Measurements from ENCODE around the gene IGSF21.

The IGSF21 gene

DNA sequence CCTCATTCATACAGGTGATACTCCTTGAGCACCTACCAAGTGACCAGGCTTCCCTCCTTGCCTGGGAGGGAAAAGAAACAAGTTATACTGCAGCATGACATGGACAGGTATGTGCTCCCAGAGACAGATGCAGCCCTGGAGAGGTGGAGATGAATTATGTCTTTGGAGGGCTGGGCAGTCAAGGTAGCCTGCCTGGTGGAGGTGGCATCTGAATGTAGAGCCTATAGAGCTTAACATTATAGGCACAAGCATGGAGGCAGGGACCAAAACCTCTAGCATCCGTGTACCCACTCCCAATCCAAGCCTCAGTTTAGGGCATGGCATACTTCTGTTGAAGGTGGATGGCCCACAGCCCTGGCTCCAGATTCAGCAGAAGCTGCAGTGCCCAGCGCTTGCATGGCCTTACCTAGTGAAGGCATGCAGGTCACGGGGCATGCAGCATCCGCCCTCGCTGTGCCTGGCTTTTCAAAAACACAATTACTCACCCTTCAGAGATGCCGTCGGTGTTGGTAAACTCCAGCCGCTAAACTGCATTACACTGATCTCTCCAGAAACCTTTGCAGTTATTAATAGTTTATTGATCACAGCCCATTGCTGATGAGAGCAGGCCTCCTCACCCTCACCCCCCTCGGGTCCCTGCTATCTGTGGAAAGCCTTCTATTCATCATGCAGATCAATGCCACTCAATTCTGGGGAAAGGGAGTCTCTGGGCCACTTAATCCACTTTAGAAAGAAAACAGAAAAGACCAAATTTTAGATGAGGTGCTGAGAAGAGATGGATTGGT is 222.1 kb downstream of the IGSF21 start:
- DNase-seq (ENCODE audit: low read depth): no peak
- TF ChIP-seq, protein P1, sequence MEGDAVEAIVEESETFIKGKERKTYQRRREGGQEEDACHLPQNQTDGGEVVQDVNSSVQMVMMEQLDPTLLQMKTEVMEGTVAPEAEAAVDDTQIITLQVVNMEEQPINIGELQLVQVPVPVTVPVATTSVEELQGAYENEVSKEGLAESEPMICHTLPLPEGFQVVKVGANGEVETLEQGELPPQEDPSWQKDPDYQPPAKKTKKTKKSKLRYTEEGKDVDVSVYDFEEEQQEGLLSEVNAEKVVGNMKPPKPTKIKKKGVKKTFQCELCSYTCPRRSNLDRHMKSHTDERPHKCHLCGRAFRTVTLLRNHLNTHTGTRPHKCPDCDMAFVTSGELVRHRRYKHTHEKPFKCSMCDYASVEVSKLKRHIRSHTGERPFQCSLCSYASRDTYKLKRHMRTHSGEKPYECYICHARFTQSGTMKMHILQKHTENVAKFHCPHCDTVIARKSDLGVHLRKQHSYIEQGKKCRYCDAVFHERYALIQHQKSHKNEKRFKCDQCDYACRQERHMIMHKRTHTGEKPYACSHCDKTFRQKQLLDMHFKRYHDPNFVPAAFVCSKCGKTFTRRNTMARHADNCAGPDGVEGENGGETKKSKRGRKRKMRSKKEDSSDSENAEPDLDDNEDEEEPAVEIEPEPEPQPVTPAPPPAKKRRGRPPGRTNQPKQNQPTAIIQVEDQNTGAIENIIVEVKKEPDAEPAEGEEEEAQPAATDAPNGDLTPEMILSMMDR (IDR thresholded peaks at IDR 0.05; ENCODE audit: insufficient read depth, low read depth, low read length, missing control alignments): no peak
- H3K4me3 ChIP-seq (ENCODE audit: low read length): no peak overlapping the region

DNA sequence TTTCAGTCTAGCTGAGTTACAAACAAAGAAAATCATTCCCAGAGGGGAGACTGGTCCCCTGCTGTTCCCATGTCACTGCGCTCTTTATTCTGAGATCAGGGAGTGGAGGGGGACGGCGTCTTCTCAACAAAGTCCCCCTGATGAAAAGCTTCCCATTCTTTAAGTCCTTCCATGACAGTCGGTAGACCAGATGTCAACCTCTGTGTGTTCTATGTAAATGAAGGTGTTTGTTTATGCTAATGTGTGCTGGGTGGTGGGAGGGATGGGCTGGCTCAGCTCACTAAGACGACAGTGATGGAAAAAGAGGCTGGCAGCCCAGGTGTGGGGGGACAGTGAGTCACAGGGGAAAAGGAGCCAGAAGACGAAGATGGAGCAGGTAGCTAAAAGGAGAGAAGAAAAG is 225.0 kb downstream of the IGSF21 start:
- no peak for DNase-seq (ENCODE audit: low read depth)
- TF ChIP-seq, protein P1 (IDR thresholded peaks at IDR 0.05; ENCODE audit: insufficient read depth, low read depth, low read length, missing control alignments): no peak
- no peak overlapping the region for H3K4me3 ChIP-seq (ENCODE audit: low read length)

DNA sequence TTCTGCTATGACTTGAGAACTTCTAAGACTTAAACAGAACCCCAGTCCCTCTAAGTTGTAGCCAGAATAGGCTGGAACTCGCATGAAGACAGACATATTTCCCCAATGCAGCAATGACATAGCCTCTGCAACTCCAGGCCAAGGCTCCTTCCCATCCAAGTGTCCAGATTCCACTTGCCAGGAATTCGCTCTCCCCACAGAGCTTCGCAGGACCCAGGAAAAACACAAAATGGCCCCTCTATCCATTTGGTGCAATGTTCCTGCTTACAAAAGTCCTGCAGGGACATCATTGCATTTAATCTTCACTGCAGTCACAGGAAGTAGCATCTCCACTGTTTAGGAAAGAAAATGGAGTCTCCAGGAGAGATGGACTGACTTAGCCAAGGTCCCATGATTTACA is 225.6 kb downstream of the IGSF21 start:
- H3K4me3 ChIP-seq (ENCODE audit: low read length): no peak overlapping the region
- TF ChIP-seq, protein P1 (IDR thresholded peaks at IDR 0.05; ENCODE audit: insufficient read depth, low read depth, low read length, missing control alignments): no peak
- DNase-seq (ENCODE audit: low read depth): no peak

DNA sequence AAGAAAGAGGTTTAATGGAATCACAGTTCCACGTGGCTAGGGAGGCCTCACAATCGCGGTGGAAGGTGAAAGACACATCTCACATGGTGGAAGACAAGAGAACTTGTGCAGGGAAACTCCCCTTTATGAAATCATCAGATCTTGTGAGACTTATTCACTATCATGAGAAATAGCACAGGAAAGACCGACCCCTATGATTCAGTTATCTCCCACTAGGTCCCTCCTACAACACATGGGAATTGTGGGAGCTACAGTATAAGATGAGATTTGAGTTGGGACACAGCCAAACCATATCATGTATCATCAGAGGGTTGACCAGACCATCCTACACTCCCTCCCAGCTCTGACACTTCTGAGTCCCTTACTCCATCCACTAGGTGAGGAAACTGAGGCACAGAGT is 229.2 kb downstream of the IGSF21 start:
- TF ChIP-seq, protein P1 (IDR thresholded peaks at IDR 0.05; ENCODE audit: insufficient read depth, low read depth, low read length, missing control alignments): no peak
- no peak for DNase-seq (ENCODE audit: low read depth)
- no peak overlapping the region for H3K4me3 ChIP-seq (ENCODE audit: low read length)

DNA sequence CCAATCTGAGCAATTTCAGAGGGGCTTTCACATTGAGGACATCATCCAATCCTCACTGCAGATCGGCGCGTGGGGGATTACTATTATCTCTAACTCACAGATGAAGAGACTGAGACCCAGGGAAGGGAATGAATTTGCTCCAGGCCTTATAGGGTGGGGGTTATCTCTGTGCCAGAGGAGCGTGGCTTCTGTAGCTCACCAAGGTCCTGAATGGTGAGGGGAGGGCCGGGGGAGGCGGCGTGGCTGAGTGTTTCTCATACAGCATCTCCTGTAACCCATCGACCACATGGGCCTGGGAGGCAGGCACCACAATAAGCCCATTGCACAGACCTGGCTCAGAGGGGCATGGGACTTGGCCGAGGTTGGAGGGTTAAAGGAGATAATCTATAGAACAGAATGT is 230.2 kb downstream of the IGSF21 start:
- TF ChIP-seq, protein P1 (IDR thresholded peaks at IDR 0.05; ENCODE audit: insufficient read depth, low read depth, low read length, missing control alignments): no peak

DNA sequence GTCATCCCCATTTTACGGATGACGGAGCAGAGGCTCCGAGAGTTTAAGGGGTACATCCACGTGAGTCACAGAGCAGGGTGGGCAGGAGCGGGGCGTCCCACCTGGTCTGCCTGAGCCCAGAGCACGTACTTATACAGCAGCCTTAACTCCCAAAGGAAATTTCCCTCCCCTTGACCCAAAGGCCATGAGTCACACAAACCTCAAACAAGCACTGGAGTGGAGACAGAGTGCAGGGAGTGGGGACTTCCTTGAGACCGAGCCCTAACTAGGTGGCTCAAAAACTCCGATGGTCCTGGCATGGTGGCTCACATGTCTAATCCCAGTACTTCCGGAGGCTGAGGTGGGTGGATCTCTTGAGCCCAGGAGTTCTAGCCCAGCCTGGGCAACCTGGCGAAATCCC is 231.6 kb downstream of the IGSF21 start:
- TF ChIP-seq, protein P1 (IDR thresholded peaks at IDR 0.05; ENCODE audit: insufficient read depth, low read depth, low read length, missing control alignments): no peak
- DNase-seq (ENCODE audit: low read depth): no peak
- no peak overlapping the region for H3K4me3 ChIP-seq (ENCODE audit: low read length)

More for the DNA sequence above, 230.2 kb downstream of the IGSF21 start:
- no peak overlapping the region for H3K4me3 ChIP-seq (ENCODE audit: low read length)
- no peak for DNase-seq (ENCODE audit: low read depth)

Measured in epithelial cell of esophagus (primary cell).